Memory B cell (primary cell): ENCODE results near the gene IFT57.
"Not testable (repeated sequence)": the region's sequence is repeated elsewhere in the genome, so short reads cannot be mapped to it uniquely, and the experiment has no call there.

Experiments
- ATAC-seq: fragments of 150-1000 bp; cut with Tn5 transposase; 2 replicates; pipeline ENCODE4 v1.10.0; 2021; ENCODE audit warnings: low read depth, mild to moderate bottlenecking, moderate library complexity
- DNase-seq, 2 donors: peaks; one replicate each; pipeline ENCODE4 v3.0.0; 2022; ENCODE audit warnings: low spot score in 2 of 2
- H3K27ac Mint-ChIP-seq: one replicate; pipeline ENCODE4 v1.8.0; 2022; ENCODE audit warnings: mild to moderate bottlenecking, moderate library complexity, mixed read lengths
- H3K27me3 Mint-ChIP-seq: one replicate; pipeline ENCODE4 v1.8.0; 2022; ENCODE audit warnings: mixed read lengths
- H3K36me3 Mint-ChIP-seq: one replicate; pipeline ENCODE4 v1.8.0; 2022; ENCODE audit warnings: mild to moderate bottlenecking, mixed read lengths
- H3K4me1 Mint-ChIP-seq: one replicate; pipeline ENCODE4 v1.8.0; 2022; ENCODE audit warnings: mixed read lengths
- H3K4me3 Mint-ChIP-seq: one replicate; pipeline ENCODE4 v1.8.0; 2022; ENCODE audit warnings: mild to moderate bottlenecking, moderate library complexity, mixed read lengths
- H3K9me3 Mint-ChIP-seq: one replicate; pipeline ENCODE4 v1.8.0; 2022; ENCODE audit warnings: mixed read lengths

The IFT57 gene, protein sequence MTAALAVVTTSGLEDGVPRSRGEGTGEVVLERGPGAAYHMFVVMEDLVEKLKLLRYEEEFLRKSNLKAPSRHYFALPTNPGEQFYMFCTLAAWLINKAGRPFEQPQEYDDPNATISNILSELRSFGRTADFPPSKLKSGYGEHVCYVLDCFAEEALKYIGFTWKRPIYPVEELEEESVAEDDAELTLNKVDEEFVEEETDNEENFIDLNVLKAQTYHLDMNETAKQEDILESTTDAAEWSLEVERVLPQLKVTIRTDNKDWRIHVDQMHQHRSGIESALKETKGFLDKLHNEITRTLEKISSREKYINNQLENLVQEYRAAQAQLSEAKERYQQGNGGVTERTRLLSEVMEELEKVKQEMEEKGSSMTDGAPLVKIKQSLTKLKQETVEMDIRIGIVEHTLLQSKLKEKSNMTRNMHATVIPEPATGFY

DNA sequence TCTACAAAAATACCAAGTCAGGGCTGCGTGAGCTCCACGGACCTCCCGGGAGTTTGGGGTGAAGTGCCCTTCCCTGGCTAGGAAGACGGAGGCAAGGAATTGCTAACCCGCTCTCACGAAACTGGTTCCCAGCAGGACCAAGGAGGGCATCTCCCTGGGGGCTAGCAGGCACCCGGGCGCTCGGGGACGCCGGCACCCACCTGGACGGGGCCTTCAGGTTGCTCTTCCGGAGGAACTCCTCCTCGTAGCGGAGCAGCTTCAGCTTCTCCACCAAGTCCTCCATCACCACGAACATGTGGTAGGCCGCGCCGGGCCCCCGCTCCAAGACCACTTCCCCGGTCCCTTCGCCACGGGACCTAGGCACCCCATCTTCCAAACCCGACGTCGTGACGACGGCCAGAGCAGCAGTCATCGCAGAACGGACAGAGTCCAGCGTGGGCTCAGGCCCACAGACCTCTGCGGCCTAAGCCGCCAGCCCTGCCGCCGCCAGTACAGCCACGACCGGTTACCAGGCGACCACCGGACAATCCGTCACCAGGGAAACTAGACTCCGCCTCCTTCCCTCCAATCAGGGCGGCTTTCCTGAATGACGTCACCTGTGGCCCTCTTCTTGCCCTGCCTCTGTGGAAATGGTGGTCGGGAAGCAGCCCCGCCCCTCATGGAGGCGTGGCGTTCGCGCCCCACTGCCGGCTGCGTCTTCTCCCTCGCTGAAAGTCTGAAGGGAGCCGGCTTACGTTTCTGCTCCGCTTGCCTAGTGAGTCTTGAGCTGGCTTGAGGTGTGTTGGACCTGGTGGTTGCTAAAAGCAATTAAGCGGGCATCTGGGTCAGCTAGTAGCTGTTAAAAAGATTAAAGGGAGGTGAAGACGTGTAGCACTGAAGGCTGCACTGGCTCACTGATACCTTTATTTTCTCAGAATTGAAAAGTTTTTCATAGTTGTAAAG, at the start of gene IFT57:
Gene IFT57 (minus strand): TSS at position 514 of the 942 bp plus-strand sequence. CDS start 102 bp downstream, at position 412.
- Mint-ChIP-seq H3K4me1 (peaks cover 20% of the 10 kb centered on the region), H3K9me3 (no peaks in the 10 kb centered on the region), H3K36me3 (no peaks in the 10 kb centered on the region), H3K27ac (peak within 1 kb of the TSS; percentile 100), H3K4me3 (peak within 1 kb of the TSS; percentile 99), H3K27me3 (no peaks in the 10 kb centered on the region)
- DNase-seq (peak; percentile 91 to 97), ATAC-seq (peak; percentile 86)

DNA sequence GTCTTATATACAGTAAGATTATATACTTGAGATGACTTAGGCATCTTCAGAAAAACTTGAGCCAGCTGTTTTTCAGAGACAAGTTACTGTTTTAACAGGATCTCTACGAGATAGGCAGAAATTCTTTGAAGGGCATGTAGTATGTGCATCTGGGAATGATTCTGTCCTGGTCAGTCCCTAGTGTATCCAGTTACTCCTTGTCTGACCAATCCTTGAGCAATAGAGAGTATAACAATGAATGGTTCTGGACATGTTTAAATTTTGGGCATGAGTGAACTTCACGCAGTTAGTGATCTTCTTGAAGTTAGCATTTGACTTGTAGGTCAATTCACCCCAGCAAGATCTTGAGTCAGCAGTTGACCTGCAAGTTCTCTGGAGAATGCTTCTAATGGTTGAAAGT, 49.4 kb upstream of the IFT57 start:
- Mint-ChIP-seq H3K36me3 (peaks cover 10% of the 10 kb centered on the region), H3K9me3 (peaks cover 8% of the 10 kb centered on the region), H3K27ac (no peak overlapping the region), H3K27me3 (no peaks in the 10 kb centered on the region), H3K4me1 (no peaks in the 10 kb centered on the region), H3K4me3 (no peak overlapping the region)
- DNase-seq (no peak), ATAC-seq (no peak)

- not testable (repeated sequence) for ATAC-seq, H3K9me3 Mint-ChIP-seq, H3K27me3 Mint-ChIP-seq, H3K4me3 Mint-ChIP-seq, DNase-seq, H3K4me1 Mint-ChIP-seq, H3K27ac Mint-ChIP-seq, H3K36me3 Mint-ChIP-seq
Observed at GRCh38 chr3:108268235-108268634, 46.0 kb upstream of the IFT57 start.

- H3K27ac Mint-ChIP-seq, H3K4me1 Mint-ChIP-seq, ATAC-seq, H3K36me3 Mint-ChIP-seq, DNase-seq, H3K4me3 Mint-ChIP-seq, H3K9me3 Mint-ChIP-seq, H3K27me3 Mint-ChIP-seq: not testable (repeated sequence)
Observed at GRCh38 chr3:108264534-108265298, 42.5 kb upstream of the IFT57 start.

DNA sequence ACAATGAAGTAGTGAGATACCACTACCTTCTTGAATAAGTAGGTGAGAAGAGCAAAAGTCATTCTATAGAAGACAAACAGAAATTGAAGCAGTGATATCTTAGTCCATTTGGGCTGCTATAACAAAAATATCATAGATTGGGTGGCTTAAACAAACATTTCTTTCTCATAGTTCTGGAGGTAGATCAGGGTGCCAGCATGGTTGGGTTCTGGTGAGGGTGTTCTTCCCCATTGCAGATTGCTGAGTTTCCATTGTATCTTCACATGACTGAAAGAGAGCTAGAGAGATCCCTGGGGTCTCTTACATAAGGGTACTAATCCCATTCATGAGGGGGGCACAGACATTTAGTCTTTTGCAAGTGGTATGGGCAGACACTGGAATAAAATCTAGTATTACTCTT, 32.9 kb upstream of the IFT57 start:
- Mint-ChIP-seq H3K36me3 (no peaks in the 10 kb centered on the region), H3K27me3 (no peaks in the 10 kb centered on the region), H3K4me3 (no peak overlapping the region), H3K27ac (no peak overlapping the region), H3K9me3 (no peaks in the 10 kb centered on the region), H3K4me1 (no peaks in the 10 kb centered on the region)
- no peak for DNase-seq
- no peak for ATAC-seq

DNA sequence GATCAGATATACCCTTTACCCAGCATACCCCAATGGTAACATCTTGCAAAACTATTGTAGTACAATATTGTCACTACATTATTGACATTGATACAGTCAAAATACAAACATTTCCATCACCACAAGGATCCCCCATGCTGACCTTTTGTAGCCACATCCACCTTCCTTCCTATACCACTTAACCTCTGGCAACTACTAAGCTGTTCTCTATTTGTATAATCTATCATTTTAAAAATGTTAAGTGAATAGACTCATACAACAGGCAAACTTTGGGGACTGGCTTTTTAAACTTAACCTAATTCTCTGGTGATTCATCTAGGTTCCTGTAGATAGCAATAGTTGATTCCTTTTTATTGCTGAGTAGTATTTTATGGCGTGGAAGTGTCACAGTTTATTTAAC, 29.6 kb upstream of the IFT57 start:
- DNase-seq (no peak), ATAC-seq (no peak)
- Mint-ChIP-seq H3K27me3 (no peaks in the 10 kb centered on the region), H3K27ac (no peak overlapping the region), H3K9me3 (no peaks in the 10 kb centered on the region), H3K4me1 (peaks cover 5% of the 10 kb centered on the region), H3K36me3 (no peaks in the 10 kb centered on the region), H3K4me3 (no peak overlapping the region)

GRCh38 chr3:108251265-108251664, 29.0 kb upstream of the IFT57 start:
- Mint-ChIP-seq H3K9me3 (no peaks in the 10 kb centered on the region), H3K27me3 (no peaks in the 10 kb centered on the region), H3K4me1 (peaks cover 5% of the 10 kb centered on the region), H3K27ac (no peak overlapping the region), H3K4me3 (no peak overlapping the region), H3K36me3 (no peaks in the 10 kb centered on the region)
- no peak for ATAC-seq
- DNase-seq: no peak

- H3K9me3 Mint-ChIP-seq: no peaks in the 10 kb centered on the region
- DNase-seq: no peak
- H3K36me3 Mint-ChIP-seq: no peaks in the 10 kb centered on the region
- no peak overlapping the region for H3K4me3 Mint-ChIP-seq
- H3K27me3 Mint-ChIP-seq: no peaks in the 10 kb centered on the region
- H3K4me1 Mint-ChIP-seq: peaks cover 5% of the 10 kb centered on the region
- no peak for ATAC-seq
- H3K27ac Mint-ChIP-seq: no peak overlapping the region
Observed at GRCh38 chr3:108250626-108251025, 28.4 kb upstream of the IFT57 start.

DNA sequence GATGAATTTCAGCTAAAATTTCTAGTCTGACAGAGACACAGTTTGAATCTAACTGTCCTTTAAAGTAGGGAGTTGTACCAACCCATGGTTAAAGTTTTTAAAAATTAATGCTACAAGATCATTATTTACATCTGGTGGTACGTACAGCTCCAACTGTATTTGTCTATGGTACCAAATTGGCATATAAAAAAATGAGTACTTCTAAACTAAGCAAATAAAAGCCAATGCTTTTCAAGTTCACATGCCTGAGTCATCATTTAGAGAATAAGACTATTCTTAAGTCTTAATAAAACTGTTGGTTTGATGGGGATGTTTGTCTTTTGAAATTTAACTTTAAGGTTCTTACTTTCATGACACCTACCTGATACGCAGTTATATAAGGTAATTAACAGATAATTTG, 21.0 kb upstream of the IFT57 start:
- no peak for ATAC-seq
- Mint-ChIP-seq H3K27ac (no peak overlapping the region), H3K36me3 (peaks cover 2% of the 10 kb centered on the region), H3K27me3 (no peaks in the 10 kb centered on the region), H3K4me1 (peaks cover 6% of the 10 kb centered on the region), H3K9me3 (peaks cover 3% of the 10 kb centered on the region), H3K4me3 (no peak overlapping the region)
- no peak for DNase-seq

DNA sequence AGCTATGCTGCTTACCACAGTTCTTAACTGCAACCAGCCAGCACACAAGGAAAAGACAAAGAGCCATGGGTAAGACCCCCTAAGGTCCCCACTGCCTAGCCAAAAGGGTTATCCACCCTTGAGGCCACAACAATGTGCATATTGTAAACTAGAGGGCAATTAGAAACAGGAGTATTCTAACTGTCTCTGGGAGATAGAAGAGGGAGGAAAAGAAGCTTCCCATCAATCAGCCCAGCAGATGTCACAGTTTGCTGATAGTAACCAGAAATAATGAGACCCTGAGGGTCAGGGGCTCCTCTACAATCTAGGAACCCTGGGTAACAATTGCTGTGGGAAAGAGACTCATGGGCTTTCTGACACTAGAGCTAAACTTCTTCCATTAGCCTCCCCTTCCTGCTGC, 20.6 kb upstream of the IFT57 start:
- peaks cover 3% of the 10 kb centered on the region for H3K9me3 Mint-ChIP-seq
- no peaks in the 10 kb centered on the region for H3K27me3 Mint-ChIP-seq
- no peak for ATAC-seq
- H3K4me3 Mint-ChIP-seq: no peak overlapping the region
- peaks cover 2% of the 10 kb centered on the region for H3K36me3 Mint-ChIP-seq
- H3K4me1 Mint-ChIP-seq: peaks cover 6% of the 10 kb centered on the region
- DNase-seq: no peak
- H3K27ac Mint-ChIP-seq: no peak overlapping the region

DNA sequence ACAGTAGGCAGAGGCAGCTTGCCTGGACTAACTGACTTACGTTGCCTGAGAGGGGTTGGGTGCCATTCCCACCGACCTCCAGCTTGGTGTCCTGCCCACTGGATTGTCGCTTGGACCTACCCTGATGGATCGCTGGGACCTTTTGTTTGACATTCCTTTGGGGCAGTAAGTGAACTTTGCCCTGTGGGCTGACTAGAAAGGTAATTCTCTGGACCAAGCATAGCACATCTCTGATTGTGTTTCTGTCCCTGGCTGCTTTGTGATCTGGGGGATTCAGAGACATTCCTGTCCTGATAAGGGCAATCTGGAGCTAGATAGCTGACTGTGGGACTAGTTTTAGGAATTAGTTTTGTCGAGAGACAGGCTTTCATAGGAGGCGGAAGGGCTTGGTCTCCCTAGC, 19.5 kb upstream of the IFT57 start:
- Mint-ChIP-seq H3K27ac (no peak overlapping the region), H3K27me3 (no peaks in the 10 kb centered on the region), H3K4me3 (no peak overlapping the region), H3K9me3 (peaks cover 3% of the 10 kb centered on the region), H3K4me1 (peaks cover 6% of the 10 kb centered on the region), H3K36me3 (peaks cover 2% of the 10 kb centered on the region)
- DNase-seq (no peak), ATAC-seq (no peak)

GRCh38 chr3:108241146-108241545, 18.9 kb upstream of the IFT57 start:
- peaks cover 3% of the 10 kb centered on the region for H3K9me3 Mint-ChIP-seq
- H3K36me3 Mint-ChIP-seq: peaks cover 2% of the 10 kb centered on the region
- no peak overlapping the region for H3K27ac Mint-ChIP-seq
- ATAC-seq (peak; percentile 37), DNase-seq (no peak)
- peaks cover 6% of the 10 kb centered on the region for H3K4me1 Mint-ChIP-seq
- no peaks in the 10 kb centered on the region for H3K27me3 Mint-ChIP-seq
- H3K4me3 Mint-ChIP-seq: no peak overlapping the region

DNA sequence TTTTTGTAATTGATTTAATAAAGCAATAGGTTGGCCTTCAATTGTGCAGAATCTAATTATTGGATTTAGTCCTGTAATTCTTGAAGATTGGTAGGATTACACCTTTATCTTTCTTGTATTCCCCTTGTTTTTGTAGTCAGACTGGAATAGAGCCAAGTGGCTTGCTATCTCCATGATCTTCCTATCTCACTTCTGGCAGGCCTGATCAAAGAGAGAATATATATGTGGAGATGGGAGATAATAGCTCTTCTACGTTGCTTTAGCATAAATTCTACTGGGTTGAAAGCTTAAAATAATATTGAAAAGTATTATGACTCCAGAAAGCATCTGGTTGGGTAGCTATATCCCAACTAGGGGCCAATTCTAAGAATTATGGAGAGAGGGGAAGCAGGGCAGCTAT, 16.9 kb upstream of the IFT57 start:
- peaks cover under 1% of the 10 kb centered on the region for H3K9me3 Mint-ChIP-seq
- no peaks in the 10 kb centered on the region for H3K36me3 Mint-ChIP-seq
- no peak overlapping the region for H3K27ac Mint-ChIP-seq
- no peak for DNase-seq
- no peak overlapping the region for H3K4me3 Mint-ChIP-seq
- ATAC-seq: no peak
- H3K4me1 Mint-ChIP-seq: peaks cover 6% of the 10 kb centered on the region
- H3K27me3 Mint-ChIP-seq: no peaks in the 10 kb centered on the region

DNA sequence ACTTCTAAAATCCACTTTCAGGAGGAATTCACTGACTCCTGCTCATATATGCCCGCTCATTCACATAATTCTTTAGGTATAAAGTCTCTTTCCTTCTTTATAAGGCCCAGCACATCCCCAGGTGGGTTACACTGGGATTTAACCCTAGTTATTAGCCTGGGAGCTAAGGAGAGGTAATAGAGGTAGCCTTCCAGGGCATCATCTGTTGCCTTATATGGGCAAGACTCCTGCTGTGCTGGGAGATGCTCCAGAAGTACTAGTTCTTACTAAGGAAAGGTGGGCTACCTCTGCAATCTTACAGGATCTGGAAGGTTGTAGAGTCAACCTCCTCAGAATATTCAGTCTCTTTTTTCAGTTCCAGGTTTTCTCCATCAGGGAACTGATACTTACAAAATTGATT, 13.1 kb upstream of the IFT57 start:
- ATAC-seq: no peak
- no peaks in the 10 kb centered on the region for H3K36me3 Mint-ChIP-seq
- DNase-seq: no peak
- H3K27ac Mint-ChIP-seq: no peak overlapping the region
- no peaks in the 10 kb centered on the region for H3K27me3 Mint-ChIP-seq
- no peak overlapping the region for H3K4me3 Mint-ChIP-seq
- peaks cover 6% of the 10 kb centered on the region for H3K4me1 Mint-ChIP-seq
- no peaks in the 10 kb centered on the region for H3K9me3 Mint-ChIP-seq
